CD4-positive, alpha-beta T cell treated with Interleukin-17A for 1 hour (primary cell): Measurements from ENCODE around the gene HEPHL1.

Source experiments
- DNase-seq: peaks from one replicate; pipeline ENCODE4 v3.0.0-alpha.2; 2020

Gene HEPHL1

DNA sequence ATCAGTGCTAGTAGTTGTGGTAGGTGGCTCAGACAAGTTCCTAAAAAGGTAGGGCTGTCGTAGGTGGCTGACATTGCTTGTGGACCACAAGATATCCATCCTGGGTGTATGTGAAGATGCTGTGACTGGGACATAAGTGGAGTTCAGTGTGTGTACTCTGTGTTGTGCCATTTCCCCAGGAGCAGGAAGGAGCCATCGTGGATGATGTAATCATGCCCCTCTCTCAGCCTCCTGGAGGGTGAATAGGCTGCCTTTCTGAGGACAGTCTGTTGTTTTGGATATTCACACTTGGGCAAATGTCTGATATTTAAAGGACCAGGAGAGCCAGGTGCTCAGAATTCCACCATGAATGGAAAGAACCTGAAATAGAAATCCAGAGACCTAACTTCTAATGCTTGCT, 2.7 kb downstream of the HEPHL1 start:
- DNase-seq = no peak

DNA sequence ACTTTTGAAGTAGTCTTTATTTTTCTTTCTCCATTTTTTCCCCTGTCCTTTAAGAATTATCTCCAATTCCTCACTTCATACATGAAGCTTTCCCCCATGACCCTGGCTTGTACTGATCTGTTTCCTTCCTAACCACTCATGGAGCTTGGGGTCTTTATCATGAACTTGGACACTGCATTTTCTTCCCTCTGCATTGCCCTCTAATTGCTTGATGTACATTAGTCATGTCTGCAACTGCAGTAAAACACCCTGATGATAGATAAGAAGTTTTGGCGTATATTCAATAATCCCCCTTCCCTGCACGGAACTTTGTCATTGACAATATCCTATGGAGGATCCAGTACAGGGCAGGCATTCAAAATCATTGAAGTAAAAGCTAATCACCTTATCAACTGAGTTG, 3.4 kb downstream of the HEPHL1 start:
- no peak for DNase-seq

DNA sequence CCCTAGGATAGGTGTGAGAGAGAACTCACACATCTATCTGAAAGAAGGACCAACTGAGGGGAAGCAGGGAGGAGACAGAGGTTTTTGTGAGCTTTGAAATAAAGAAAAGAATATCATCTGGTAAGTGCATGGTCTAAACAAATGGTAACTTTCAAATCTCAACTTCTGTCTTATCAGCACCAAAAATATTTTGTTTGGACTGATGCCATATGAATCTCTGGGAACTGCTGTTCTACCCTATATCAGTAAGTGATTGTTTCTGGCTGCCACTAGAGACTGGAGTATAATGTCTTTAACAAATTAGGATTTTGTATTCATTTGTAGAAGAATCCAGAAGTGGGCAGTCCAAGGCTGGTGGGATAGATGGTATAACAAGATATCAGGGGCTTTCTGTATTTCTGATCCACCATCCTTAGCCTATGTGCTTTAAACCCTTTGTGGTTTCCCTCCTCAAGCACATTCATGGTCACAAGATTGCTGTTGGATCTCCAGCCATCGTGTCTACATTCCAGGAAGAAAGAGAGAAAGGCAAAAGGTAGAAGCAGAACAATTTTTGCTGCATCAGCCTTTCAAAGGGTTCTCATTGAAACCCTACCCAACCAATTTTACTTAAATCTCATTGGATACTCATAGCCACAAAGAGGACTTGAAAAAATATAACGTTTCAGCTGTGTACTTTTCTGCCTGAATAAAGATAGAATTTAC, 4.7 kb downstream of the HEPHL1 start:
- no peak for DNase-seq

DNA sequence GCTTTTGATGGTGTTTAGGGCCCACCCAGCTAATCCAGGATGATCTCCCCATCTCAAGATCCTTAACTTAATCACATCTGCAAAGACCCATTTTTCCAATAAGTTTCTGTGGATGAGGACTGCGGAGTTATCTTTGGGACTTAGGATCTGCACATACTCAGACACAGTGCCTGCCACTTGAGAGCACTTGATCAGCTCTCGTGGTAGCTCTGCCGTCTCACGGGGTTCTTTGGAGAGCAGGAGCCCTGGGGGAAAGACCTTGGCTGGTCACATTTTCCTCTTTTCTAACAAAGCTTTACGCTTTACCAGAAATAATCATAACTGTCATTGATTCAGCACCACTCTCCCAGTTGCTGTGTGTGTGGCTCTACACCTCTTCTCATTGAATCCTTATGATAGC, 6.1 kb downstream of the HEPHL1 start:
- DNase-seq = no peak

DNA sequence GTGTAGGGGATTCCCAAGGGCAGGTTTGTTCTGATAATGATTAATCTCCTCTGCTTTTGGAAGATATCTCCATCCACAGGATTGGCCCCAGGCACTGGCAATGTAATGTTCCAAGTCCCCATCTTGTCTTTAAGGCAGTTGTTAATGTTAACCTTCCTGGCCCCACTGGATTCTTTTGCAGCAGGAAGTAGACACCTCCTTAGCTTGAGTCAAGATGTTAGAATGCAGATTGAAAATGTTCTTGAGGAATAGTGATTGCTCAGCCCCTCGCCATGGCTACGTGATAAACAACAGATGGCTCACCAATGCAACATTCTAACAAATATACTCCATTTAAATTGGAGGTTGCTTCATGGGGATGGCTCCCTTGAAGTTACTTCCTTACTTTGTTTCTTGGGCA, 7.3 kb downstream of the HEPHL1 start:
- DNase-seq = no peak

DNA sequence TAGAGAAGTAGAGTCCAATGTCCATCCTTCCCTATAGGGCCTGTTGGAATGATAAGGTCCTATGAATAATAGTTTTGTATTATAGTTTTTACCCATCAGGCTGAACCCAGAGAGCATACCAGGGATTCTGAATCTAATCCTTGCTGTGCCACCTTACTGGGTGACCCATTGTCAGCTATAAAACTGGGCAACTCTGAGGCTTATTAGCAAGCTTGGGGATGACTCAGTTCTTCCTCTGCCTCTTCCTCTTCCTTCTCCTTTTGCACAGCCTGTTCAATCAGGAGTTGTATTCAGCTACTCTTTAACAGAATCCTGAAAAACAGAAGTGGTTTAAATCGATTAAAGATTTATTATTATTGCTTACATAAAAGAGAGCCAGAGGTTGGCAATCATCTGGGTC, 8.9 kb downstream of the HEPHL1 start:
- DNase-seq = no peak

DNA sequence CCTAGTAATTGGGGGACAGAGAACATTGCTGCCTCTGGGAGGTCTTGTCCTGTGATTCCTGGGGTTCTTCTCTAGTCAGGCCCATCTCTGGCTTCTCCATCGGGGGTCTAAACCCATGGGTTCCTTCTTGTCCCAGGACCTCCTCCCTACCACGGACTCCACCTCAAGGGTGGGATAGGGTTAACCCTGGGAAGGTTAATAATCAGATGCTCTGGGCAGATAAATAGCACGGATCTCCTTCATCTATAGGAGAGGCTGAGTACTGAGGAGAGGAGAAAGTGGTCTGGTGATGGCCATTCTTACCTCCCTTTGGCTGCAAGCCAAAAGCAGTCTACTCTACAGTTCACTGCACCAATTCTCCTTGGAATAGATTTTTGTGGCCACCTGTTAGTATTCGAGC, 10.5 kb downstream of the HEPHL1 start:
- no peak for DNase-seq

DNA sequence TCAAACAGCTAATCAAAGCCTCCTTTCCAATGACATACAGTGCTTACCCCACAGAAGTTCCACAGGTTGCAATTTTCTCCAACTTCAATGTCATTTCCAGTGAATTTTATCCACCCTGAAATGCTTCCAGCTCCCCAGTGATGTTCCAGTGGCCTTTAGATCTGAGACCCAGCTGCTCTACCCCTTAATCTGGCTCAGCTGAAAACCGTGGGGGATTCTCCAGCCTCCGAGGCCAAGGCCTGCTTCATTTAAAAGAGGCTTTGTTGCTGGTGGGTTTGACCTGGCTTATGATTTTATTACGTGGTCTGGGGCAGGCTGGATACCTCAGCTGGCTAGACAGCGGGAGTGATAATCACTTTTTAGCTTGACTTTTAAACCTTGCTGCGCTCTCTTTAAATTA, 10.9 kb downstream of the HEPHL1 start:
- DNase-seq = no peak

DNA sequence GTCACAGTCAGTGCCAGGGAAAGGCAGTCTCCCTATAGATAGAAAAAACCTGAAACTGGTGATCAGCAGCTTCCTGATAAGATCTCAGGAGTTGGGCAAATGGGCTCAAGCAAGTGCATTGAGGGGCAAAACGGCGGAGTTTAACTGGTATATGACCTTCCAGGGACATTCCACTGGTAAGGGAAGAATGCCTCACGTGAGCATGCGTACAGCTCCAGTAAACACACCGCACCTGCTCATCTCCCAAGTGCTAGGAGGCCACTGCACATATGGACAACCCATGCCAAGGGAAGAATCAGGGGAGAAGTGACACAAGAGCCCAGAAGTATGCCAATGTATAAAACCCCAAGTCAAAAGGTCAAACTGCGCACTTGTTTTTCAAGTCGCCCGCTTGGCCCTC, 11.6 kb downstream of the HEPHL1 start:
- DNase-seq = no peak

DNA sequence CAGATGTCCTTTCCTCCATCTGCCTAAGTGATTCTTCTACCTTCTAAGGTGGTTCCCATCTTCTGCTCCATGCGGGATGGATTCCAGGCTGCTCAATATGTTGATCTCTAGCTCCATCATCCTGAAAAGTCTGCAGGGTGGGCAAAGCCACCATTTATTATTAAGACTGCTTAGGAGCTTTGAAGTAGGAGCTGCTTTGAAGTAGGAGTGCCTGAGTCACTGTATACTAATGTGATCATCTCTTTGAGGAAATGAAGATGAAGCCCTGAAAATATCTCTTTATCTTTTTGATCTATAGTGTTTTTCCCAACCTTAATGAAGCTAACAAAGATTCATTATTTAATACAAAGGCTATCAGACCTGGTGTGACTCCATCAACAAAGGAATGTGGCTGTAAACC, 13.1 kb downstream of the HEPHL1 start:
- no peak for DNase-seq

DNA sequence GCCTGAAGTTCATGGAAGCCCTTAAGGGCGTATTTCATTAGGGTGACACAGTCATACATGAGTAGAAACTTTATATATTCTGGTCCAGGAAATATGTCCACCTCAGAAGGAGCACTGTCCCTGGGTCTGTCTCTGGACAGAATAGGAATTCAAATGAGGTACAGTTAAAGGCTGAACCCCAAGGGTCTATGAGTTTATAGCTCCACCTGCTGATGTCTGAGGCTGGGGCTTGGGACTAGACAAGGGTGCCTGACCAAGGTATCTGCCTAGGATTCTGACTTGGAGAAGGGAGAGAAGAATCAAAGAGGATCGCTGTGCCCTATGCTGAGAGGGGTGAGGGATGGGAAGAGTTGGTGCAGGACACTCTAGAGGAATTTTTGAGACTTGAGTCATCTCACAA, 14.9 kb downstream of the HEPHL1 start:
- no peak for DNase-seq

DNA sequence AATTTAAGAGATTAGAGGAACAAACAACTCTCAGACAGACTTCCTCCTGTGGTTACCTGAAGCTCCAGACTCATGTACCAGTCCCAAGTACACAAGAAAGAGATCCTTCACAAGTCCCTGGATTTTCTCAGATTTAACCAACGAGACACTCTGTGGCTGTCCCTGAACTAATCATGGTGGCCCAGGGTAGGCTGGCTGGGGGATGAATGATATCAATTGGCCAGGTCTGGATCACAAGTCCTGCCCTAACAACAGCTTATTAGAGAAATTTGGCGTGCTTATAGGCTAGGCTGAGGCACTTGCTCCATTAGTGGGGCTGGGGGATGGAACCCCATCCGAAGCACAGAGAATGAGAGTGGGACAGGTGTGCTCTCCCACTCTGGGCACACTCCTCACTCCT, 22.1 kb downstream of the HEPHL1 start:
- no peak for DNase-seq

DNA sequence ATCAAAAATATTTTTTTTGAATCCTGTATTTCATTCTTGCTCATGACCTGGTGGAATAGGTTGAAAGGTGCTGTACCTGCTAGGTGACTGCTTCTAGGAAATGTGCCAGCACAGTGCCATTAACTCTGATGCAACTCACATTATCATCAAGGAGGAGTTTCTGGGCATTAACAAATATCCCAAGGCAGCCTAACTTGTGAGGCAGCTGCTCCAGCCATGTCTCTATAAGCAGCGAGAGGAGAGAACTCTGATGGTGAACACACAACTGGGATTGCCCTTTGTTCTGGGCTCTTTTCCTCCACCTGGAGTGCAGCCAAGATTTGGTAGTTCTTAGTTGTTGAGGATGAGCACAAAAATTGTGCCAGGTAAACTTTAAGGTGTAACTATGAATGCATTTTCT, 25.6 kb downstream of the HEPHL1 start:
- DNase-seq = no peak

DNA sequence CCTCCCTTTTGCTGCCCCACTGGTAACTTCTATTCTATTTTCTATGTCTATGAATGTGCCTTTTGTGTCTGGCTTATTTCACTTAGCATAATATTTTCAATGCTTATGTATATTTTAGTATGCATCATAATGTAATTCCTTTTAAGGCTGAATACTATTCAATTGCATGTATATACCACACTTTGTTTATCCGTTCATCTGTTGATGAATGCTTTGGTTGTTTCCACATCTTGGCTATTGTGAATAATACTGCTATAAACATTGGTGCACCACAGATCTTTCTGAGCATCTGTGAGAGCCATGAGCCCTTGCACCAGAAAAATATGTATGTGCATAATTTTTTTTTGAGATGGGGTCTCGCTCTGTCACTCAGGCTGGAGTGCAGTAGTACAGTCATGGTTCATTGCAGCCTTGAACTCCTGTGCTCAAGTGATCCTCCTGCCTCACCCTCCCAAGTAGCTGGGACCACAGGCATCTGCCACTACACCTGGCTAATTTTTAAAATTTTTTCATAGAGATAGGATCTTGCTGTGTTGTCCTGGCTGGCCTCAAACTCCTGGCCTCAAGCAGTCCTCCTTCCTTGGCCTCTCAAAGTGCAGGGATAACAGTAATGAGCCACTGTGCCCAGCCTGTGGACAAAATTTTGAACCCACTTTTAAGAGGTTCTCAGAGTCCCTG, 27.0 kb downstream of the HEPHL1 start:
- DNase-seq = no peak

DNA sequence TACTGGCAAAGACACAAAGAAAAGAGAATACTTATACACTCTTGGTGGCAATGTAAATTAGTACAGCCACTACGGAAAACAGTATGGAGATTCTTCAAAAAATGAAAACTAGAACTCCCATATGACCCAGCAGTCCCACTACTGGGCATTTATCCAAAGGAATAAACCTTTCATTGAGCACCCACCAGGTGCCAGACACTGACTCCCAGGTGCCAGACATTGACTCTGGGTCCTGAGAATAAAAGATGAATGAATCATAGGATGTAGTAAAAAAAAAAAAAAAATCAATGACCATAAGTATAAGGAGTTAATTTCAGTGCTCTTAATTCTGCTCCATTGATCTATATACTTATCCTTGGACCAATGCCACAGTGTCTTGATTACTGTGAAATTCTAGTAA, 28.2 kb downstream of the HEPHL1 start:
- DNase-seq = no peak

DNA sequence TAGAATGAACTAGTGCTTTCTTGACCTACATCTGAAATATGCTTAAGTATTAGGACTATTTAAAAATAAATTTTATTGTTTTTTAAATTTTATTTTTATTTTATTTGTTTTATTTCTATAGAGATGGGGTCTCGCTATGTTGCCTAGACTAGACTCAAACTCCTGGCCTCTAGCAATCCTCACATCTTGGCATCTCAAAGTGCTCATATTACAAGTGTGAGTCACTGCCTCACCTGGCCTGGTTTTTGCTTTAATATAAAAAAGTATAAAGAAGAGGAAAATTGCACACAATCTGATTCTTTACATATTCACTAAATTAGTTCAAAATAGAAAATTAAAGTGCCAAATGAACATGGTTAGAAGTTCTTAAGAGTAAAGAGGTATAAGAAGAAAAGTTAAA, 37.5 kb downstream of the HEPHL1 start:
- DNase-seq = no peak

DNA sequence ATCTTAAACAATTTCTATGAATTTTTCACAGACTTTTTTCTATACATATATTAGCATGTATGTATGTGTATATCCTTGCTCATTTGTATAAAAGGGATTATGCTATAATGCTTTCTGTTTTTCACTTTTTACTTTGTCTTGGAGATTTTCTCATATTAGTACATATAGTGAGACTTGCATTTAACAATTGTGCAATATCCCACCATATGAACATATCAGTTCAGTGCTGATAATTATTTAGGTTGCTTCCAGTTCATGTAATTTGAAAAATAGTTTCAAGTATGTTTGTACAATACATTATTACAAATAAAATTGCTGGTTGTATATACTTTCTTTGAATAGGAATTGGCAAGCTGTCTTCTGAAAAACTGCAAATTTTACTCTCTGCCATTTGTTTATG, 37.9 kb downstream of the HEPHL1 start:
- DNase-seq = no peak

DNA sequence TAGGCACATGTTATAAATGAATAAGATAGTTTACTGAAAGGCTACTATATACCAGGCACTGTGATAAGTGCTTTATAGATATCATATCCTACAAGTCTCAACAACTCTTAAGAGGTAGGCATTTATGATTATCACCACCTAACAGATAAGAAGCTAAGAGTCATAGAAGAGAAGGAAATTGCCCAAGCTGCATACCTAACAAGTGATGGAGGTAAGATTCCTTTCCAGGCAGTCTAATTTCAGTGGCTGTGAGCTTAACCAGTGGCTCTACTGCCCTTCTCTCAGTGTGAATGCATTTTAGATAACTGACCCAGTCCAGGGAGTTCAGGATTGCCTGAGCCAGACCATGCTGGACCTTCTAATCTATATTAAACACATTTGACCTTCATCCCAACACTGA, 39.2 kb downstream of the HEPHL1 start:
- DNase-seq = no peak

DNA sequence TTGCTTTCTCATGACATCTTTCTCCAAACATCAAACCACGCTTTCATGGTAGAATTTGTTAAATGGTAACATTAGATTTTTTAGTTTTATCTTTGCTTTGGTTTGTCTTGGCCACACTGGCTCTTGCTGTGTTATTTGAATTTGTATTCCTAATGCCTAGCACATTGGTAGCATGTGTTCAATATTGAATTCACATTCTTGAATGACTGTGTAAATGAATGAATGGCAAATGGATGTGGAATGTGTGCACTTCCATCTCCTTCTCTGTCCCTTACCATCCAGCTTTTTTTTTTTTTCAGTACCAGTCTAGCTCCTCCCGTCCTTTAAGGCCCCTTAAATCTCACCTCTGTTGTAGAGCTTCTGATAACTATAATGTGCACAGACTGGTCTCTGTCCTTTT, 41.2 kb downstream of the HEPHL1 start:
- no peak for DNase-seq

DNA sequence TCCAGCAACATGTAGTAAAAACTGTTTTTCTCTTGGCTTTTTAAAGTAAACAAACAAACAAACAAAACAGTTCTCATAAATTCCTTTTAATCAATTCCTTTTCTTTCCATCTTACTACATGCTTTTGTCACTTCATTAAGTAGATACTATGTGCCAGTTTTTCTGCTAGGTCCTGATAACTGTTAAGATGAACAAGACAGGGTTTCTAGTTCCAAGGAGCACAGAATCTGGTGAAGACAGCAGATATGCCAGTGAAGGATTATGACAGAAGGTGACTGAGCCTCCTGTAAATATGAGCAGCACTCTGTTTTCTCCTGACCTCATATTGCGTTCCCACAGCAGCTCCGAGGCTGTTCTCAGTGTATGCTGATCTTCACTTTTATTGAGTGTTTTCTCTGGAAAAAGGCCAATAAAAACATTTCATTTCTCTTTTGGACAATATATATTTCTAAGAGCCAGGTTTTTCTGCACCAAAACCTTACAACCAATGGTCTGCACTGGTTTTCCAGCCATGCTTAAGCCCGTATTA, 45.8 kb downstream of the HEPHL1 start:
- DNase-seq = no peak

DNA sequence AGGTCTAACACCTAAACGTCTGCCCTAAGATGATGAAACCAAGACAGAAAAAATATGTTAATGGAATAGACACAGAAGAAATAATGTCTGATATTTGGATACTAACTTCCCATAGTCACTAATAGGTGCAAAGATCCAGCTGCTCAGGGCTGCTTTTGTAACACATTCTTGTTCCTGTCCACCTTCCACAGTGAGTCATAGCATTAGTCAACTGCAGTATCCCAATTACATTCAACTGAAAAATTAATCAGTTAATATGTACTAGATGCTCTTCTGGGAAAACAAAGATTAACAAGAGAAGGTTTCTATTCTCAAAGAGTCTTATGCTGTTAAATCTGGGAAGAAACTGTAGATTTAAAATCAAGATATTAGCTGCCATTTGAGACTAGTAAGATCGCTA, 47.6 kb downstream of the HEPHL1 start:
- DNase-seq = no peak

DNA sequence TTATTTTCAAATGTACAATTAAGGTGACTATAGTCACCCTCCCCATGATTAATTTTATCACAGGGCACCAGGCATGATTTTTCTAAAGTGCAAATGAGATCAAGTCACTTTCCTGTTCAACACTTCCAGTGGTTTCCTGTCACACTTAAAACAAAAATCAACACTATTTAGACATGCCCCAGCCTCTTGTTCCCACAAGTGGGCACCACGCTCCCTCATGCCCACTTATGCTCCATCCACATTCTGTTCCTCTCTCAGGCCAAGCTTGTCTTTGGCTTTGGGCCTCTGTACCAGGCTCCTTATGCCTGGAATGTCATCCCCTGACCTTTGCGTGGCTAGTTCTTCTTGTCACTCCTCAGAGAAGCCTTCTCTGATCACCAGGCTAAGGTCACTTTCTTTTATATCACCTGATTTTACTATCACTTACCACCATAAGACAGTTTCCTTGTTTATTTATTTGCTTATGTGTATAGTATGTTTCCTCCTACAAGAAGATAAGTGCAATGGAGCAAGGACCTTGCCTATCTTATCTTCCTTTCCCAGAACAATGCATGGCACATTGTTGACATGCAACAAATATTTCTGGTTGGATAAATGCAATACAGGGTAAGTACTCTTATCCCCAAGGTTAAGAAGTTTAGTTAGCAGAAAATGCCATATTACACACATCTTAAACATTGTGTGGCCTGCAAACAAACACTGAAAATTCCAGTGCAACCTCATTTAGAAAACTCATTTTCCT, 56.6 kb downstream of the HEPHL1 start:
- no peak for DNase-seq

DNA sequence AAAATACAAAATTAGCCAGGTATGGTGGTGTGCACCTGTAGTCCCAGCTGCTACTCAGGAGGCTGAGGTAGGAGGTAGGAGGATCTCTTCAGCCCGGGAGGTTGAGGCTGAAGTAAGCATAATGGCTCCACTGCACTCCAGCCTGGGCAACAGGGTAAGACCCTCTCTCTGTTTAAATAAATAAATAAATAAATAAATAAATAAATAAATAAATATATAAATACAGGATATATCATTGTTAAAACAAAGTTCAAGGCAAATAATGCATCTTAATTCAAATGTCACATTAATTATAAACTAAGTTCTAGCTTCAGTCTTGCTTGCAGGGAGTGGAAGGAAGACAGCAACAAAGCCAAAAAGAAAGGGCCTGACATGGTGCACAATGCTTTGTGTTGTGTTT, 63.0 kb downstream of the HEPHL1 start:
- DNase-seq = no peak

DNA sequence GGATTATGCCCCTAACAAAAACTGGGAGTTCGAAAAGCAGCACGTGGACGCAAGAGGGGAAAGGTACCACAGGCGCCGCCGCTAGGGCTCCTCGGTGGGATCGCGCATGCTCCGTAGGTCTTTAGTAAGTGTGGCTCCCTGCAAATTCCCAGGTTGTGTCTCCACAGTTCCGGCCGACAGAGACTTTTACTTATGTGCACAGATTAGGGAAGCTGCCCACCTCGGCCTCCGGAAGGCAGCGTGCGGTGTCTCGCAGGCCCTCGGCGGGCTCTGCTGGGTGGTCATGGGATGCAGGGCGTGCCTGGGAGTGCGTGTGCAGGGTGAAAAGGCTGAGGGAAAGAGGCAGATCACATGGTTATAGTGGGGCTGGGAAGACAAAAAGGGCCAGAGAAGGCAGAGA, 67.8 kb downstream of the HEPHL1 start:
- no peak for DNase-seq
